ENCODE data around the gene EML4. TPM values are rescaled to one million over a fixed set of nuclear protein-coding genes. Genes with fewer than 3 reads are reported as not detected.

EML4 gene
- total RNA-seq, 1 experiment from 2014 or later, result 107 TPM

DNA sequence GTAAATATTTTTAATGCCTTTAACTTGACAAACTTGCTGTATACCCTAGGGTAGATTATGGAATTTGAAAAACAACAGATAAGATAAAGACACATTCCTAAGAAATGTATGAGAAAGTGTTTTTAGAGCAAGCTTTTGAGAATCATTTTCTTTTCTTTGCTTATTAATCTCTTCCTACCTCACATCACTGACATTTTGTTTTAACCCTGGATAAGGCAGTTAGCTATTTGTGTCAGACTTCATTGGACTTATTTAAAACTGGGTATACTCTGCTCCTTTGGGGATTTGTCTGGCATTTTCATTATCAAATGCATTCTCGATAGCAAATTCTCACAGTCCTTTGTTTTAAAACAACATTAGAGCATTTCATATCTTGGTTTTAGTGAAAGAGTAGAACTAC is 17.2 kb downstream of the EML4 start:
- intact Hi-C loops (cut with micrococcal nuclease; ENCODE audit: unreplicated experiment) (no loop called here), in situ Hi-C loops (cut with HindIII; ENCODE audit: low pct_unique_long_range_greater_than_20kb, low sequenced_read_pairs) (no loop called here)
- no peak overlapping the region; the same call in 1 of the 2 replicates for H3K27ac ChIP-seq (ENCODE audit: low read length)
- BruUV-seq (replicated peaks), result no TSS peak
- ChIA-PET POLR2A (no interaction called here), CTCF (no interaction called here)
- H3K27me3 ChIP-seq (ENCODE audit: control insufficient read depth, insufficient read depth, low read length), result no peaks in the 10 kb centered on the region
- H3K9me3 ChIP-seq (ENCODE audit: control insufficient read depth, insufficient read depth, low read depth, low read length), result no peaks in the 10 kb centered on the region
- peaks cover 56% of the 10 kb centered on the region for H3K4me1 ChIP-seq (ENCODE audit: control insufficient read depth, insufficient read depth, low read length)
- DNase-seq (ENCODE audit: low read depth, low spot score) (no peak), ATAC-seq (no peak)
- no peak overlapping the region for H3K4me3 ChIP-seq (ENCODE audit: low read depth in 2 of 2, low read length in 2 of 2)
- TF ChIP-seq TCF7L2 (IDR thresholded peaks at IDR 0.05; ENCODE audit: low read depth, low read length) (no peak), POLR2AphosphoS5 (IDR thresholded peaks at IDR 0.05; ENCODE audit: low read depth, low read length) (no peak), SIN3A (IDR thresholded peaks at IDR 0.05; ENCODE audit: borderline replicate concordance, insufficient read depth, low read depth, low read length) (no peak)
- TF ChIP-seq, protein P1, sequence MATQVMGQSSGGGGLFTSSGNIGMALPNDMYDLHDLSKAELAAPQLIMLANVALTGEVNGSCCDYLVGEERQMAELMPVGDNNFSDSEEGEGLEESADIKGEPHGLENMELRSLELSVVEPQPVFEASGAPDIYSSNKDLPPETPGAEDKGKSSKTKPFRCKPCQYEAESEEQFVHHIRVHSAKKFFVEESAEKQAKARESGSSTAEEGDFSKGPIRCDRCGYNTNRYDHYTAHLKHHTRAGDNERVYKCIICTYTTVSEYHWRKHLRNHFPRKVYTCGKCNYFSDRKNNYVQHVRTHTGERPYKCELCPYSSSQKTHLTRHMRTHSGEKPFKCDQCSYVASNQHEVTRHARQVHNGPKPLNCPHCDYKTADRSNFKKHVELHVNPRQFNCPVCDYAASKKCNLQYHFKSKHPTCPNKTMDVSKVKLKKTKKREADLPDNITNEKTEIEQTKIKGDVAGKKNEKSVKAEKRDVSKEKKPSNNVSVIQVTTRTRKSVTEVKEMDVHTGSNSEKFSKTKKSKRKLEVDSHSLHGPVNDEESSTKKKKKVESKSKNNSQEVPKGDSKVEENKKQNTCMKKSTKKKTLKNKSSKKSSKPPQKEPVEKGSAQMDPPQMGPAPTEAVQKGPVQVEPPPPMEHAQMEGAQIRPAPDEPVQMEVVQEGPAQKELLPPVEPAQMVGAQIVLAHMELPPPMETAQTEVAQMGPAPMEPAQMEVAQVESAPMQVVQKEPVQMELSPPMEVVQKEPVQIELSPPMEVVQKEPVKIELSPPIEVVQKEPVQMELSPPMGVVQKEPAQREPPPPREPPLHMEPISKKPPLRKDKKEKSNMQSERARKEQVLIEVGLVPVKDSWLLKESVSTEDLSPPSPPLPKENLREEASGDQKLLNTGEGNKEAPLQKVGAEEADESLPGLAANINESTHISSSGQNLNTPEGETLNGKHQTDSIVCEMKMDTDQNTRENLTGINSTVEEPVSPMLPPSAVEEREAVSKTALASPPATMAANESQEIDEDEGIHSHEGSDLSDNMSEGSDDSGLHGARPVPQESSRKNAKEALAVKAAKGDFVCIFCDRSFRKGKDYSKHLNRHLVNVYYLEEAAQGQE (IDR thresholded peaks at IDR 0.05; ENCODE audit: insufficient read depth in 1 of 2, low read depth in 2 of 2, low read length in 1 of 2), result no peak
- TF ChIP-seq, protein P2, sequence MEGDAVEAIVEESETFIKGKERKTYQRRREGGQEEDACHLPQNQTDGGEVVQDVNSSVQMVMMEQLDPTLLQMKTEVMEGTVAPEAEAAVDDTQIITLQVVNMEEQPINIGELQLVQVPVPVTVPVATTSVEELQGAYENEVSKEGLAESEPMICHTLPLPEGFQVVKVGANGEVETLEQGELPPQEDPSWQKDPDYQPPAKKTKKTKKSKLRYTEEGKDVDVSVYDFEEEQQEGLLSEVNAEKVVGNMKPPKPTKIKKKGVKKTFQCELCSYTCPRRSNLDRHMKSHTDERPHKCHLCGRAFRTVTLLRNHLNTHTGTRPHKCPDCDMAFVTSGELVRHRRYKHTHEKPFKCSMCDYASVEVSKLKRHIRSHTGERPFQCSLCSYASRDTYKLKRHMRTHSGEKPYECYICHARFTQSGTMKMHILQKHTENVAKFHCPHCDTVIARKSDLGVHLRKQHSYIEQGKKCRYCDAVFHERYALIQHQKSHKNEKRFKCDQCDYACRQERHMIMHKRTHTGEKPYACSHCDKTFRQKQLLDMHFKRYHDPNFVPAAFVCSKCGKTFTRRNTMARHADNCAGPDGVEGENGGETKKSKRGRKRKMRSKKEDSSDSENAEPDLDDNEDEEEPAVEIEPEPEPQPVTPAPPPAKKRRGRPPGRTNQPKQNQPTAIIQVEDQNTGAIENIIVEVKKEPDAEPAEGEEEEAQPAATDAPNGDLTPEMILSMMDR (IDR thresholded peaks at IDR 0.05), result no peak
- H3K36me3 ChIP-seq (ENCODE audit: control insufficient read depth, insufficient read depth, low read length), result no peaks in the 10 kb centered on the region

DNA sequence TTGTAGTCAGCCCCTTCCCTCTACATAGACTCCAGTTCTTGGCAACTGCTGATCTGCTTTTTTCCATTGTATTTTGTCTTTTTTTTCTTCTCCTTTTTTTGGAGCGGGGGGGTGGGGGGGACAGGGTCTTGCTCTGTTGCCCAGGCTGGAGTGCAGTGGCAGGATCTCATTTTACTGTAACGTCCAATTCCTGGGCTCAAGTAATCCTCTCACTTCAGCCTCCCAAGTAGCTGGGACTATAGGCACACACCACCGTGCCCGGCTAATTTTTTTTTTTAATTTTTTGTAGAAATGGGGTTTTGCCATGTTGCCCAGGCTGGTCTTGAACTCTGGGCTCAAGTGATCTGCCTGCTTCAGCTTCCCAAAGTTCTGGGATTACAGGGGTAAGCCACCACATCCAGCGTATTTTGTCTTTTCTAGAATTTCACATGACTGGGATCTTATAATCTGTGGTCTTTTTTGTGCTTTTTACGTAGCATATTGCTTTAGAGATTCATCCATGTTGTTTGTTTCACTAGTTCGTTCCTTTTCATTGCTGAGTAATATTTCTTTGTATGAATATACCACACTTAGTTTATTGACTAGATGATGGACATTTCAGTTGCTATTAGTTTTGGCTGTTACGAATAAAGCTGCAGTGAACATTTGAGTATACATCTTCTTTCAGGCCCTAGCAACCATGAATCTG is 17.9 kb downstream of the EML4 start:
- in situ Hi-C loops (cut with HindIII; ENCODE audit: low pct_unique_long_range_greater_than_20kb, low sequenced_read_pairs), result no loop called here
- Histone ChIP-seq H3K9me3 (ENCODE audit: control insufficient read depth, insufficient read depth, low read depth, low read length) (no peaks in the 10 kb centered on the region), H3K4me1 (ENCODE audit: control insufficient read depth, insufficient read depth, low read length) (peaks cover 57% of the 10 kb centered on the region), H3K27ac (ENCODE audit: low read length) (no peak overlapping the region), H3K27me3 (ENCODE audit: control insufficient read depth, insufficient read depth, low read length) (no peaks in the 10 kb centered on the region), H3K36me3 (ENCODE audit: control insufficient read depth, insufficient read depth, low read length) (no peaks in the 10 kb centered on the region), H3K4me3 (ENCODE audit: low read depth in 2 of 2, low read length in 2 of 2) (no peak overlapping the region)
- BruUV-seq (replicated peaks), result no TSS peak
- no peak for DNase-seq (ENCODE audit: low read depth, low spot score)
- ATAC-seq, result no peak
- ChIA-PET CTCF (no interaction called here), POLR2A (no interaction called here)
- intact Hi-C loops (cut with micrococcal nuclease; ENCODE audit: unreplicated experiment), result no loop called here
- TF ChIP-seq, protein P2 (IDR thresholded peaks at IDR 0.05), result no peak
- TF ChIP-seq POLR2AphosphoS5 (IDR thresholded peaks at IDR 0.05; ENCODE audit: low read depth, low read length) (no peak), TCF7L2 (IDR thresholded peaks at IDR 0.05; ENCODE audit: low read depth, low read length) (no peak), SIN3A (IDR thresholded peaks at IDR 0.05; ENCODE audit: borderline replicate concordance, insufficient read depth, low read depth, low read length) (no peak)
- TF ChIP-seq, protein P1 (IDR thresholded peaks at IDR 0.05; ENCODE audit: insufficient read depth in 1 of 2, low read depth in 2 of 2, low read length in 1 of 2), result no peak

Data from Panc1 (cell line).